Neural progenitor cell (in vitro differentiated cells): ENCODE data around the gene PRKAA1. TPM values are rescaled to one million over a fixed set of nuclear protein-coding genes. Genes with fewer than 3 reads are reported as not detected.

Experiments used
- DNase-seq: peaks from one replicate; pipeline ENCODE4 v3.0.0-alpha.2; 2016; ENCODE audit warnings: low spot score
- H2AFZ ChIP-seq: fragments of 200-600 bp; sonication (generic); replicated peaks from 2 replicates; pipeline ENCODE4 v1.6.1; 2016; ENCODE audit warnings: antibody characterized with exemption
- H3F3A ChIP-seq: fragments of 200-600 bp; sonication (generic); 2 replicates; pipeline ENCODE4 v1.6.1; 2016; ENCODE audit warnings: antibody characterized with exemption, low read depth
- H3K27ac ChIP-seq: fragments of 200-600 bp; sonication (generic); 2 replicates; pipeline ENCODE4 v1.5.1; 2016; ENCODE audit warnings: mild to moderate bottlenecking
- H3K27me3 ChIP-seq: fragments of 200-600 bp; sonication (generic); 2 replicates; pipeline ENCODE4 v1.6.1; 2016; ENCODE audit warnings: mild to moderate bottlenecking, moderate library complexity
- H3K36me3 ChIP-seq: fragments of 200-600 bp; sonication (generic); 2 replicates; pipeline ENCODE4 v1.5.1; 2016
- H3K4me1 ChIP-seq: fragments of 200-600 bp; sonication (generic); 2 replicates; pipeline ENCODE4 v1.6.1; 2016; ENCODE audit warnings: mixed run types
- H3K4me2 ChIP-seq: fragments of 200-600 bp; sonication (generic); 2 replicates; pipeline ENCODE4 v1.6.1; 2016
- H3K4me3 ChIP-seq: fragments of 200-600 bp; sonication (generic); 2 replicates; pipeline ENCODE4 v1.5.1; 2016
- H3K79me2 ChIP-seq: fragments of 200-600 bp; sonication (generic); 2 replicates; pipeline ENCODE4 v1.6.1; 2016; ENCODE audit warnings: low read depth
- H3K9ac ChIP-seq: fragments of 200-600 bp; sonication (generic); 2 replicates; pipeline ENCODE4 v1.6.1; 2016
- H3K9me3 ChIP-seq: fragments of 200-600 bp; sonication (generic); 2 replicates; pipeline ENCODE4 v1.5.1; 2016; ENCODE audit warnings: low read depth
- H4K20me1 ChIP-seq: fragments of 200-600 bp; sonication (generic); 2 replicates; pipeline ENCODE4 v1.6.1; 2016; ENCODE audit warnings: low read depth
- H3K27ac Mint-ChIP-seq: 3 replicates; pipeline ENCODE4 v1.8.0; 2021; ENCODE audit warnings: mixed read lengths
- H3K27me3 Mint-ChIP-seq: 2 replicates; pipeline ENCODE4 v1.8.0; 2022; ENCODE audit warnings: low read depth, mild to moderate bottlenecking, inconsistent platforms, moderate library complexity, mixed read lengths; ENCODE audit not compliant: insufficient read depth
- H3K36me3 Mint-ChIP-seq: 3 replicates; pipeline ENCODE4 v1.8.0; 2021; ENCODE audit warnings: mixed read lengths
- H3K4me1 Mint-ChIP-seq: 3 replicates; pipeline ENCODE4 v1.8.0; 2021; ENCODE audit warnings: mixed read lengths
- H3K4me3 Mint-ChIP-seq: 3 replicates; pipeline ENCODE4 v1.8.0; 2021; ENCODE audit warnings: mild to moderate bottlenecking, moderate library complexity, mixed read lengths
- H3K9me3 Mint-ChIP-seq: 3 replicates; pipeline ENCODE4 v1.8.0; 2020; ENCODE audit warnings: mixed read lengths
- CTCF ChIP-seq: fragments of 200-600 bp; sonication (generic); IDR thresholded peaks from 2 replicates; pipeline ENCODE4 v1.5.1; 2017; ENCODE audit warnings: antibody characterized with exemption, mild to moderate bottlenecking
- EZH2 ChIP-seq: fragments of 200-600 bp; sonication (generic); IDR thresholded peaks from 2 replicates; pipeline ENCODE4 v1.6.1; 2017; ENCODE audit warnings: antibody characterized with exemption, mild to moderate bottlenecking, moderate library complexity
- EZH2phosphoT487 ChIP-seq: fragments of 200-600 bp; sonication (generic); IDR thresholded peaks from 2 replicates; pipeline ENCODE4 v1.6.1; 2017; ENCODE audit warnings: antibody characterized with exemption
- total RNA-seq: library from RNA; depleted of rRNA; stranded (reverse); fragments of >200 nt; gene quantifications from 2 replicates; pipeline ENCODE4 v1.2.3, GENCODE V29; 2015; ENCODE audit warnings: low replicate concordance

Gene PRKAA1
- total RNA-seq, 1 donor from 2014 or later: 58.5 TPM

- peaks cover 39% of the 10 kb centered on the region for H4K20me1 ChIP-seq
- peaks cover 10% of the 10 kb centered on the region for H3K79me2 ChIP-seq
- H3K9me3 ChIP-seq: no peaks in the 10 kb centered on the region
- peaks cover 2% of the 10 kb centered on the region for H3K27me3 Mint-ChIP-seq
- H2AFZ ChIP-seq: no peak overlapping the region
- no peak overlapping the region for H3K27ac Mint-ChIP-seq
- H3K9me3 Mint-ChIP-seq: no peaks in the 10 kb centered on the region
- H3K27ac ChIP-seq: peak overlapping the region; percentile 14
- peaks cover 36% of the 10 kb centered on the region for H3K36me3 Mint-ChIP-seq
- H3K27me3 ChIP-seq: no peaks in the 10 kb centered on the region
- H3K4me1 ChIP-seq: no peaks in the 10 kb centered on the region
- peaks cover 3% of the 10 kb centered on the region for H3K4me1 Mint-ChIP-seq
- H3K4me2 ChIP-seq: no peak overlapping the region
- peaks cover 7% of the 10 kb centered on the region for H3K36me3 ChIP-seq
- H3K4me3 ChIP-seq: no peak overlapping the region
- no peak for TF ChIP-seq EZH2
- no peak for TF ChIP-seq CTCF
- peaks cover 51% of the 10 kb centered on the region for H3F3A ChIP-seq
- H3K4me3 Mint-ChIP-seq: no peak overlapping the region
- DNase-seq: no peak
- no peak overlapping the region for H3K9ac ChIP-seq
Measured at GRCh38 chr5:40823459-40823858, 25.3 kb upstream of the PRKAA1 start.

- peak; percentile 75 for DNase-seq
- no peaks in the 10 kb centered on the region for H3K27me3 Mint-ChIP-seq
- peaks cover under 1% of the 10 kb centered on the region for H3K4me1 Mint-ChIP-seq
- Histone ChIP-seq H3K4me2 (peak overlapping the region; percentile 55), H3F3A (peaks cover 12% of the 10 kb centered on the region), H3K4me1 (peaks cover 11% of the 10 kb centered on the region), H3K27ac (no peak overlapping the region), H3K79me2 (no peaks in the 10 kb centered on the region), H4K20me1 (no peaks in the 10 kb centered on the region), H3K27me3 (peaks cover 17% of the 10 kb centered on the region), H2AFZ (no peak overlapping the region), H3K36me3 (no peaks in the 10 kb centered on the region), H3K4me3 (no peak overlapping the region), H3K9me3 (no peaks in the 10 kb centered on the region), H3K9ac (no peak overlapping the region)
- no peak overlapping the region for H3K4me3 Mint-ChIP-seq
- H3K36me3 Mint-ChIP-seq: peaks cover 2% of the 10 kb centered on the region
- H3K9me3 Mint-ChIP-seq: no peaks in the 10 kb centered on the region
- no peak overlapping the region for H3K27ac Mint-ChIP-seq
- TF ChIP-seq EZH2phosphoT487 (peak; percentile 94), CTCF (no peak)
Measured at GRCh38 chr5:40813698-40814281, 15.6 kb upstream of the PRKAA1 start.

GRCh38 chr5:40812125-40812524 is 14.0 kb upstream of the PRKAA1 start:
- Mint-ChIP-seq H3K4me3 (no peak overlapping the region), H3K9me3 (no peaks in the 10 kb centered on the region), H3K27ac (no peak overlapping the region), H3K4me1 (peaks cover 6% of the 10 kb centered on the region), H3K27me3 (no peaks in the 10 kb centered on the region), H3K36me3 (no peaks in the 10 kb centered on the region)
- Histone ChIP-seq H4K20me1 (no peaks in the 10 kb centered on the region), H3K9me3 (no peaks in the 10 kb centered on the region), H3K4me3 (no peak overlapping the region), H3K9ac (no peak overlapping the region), H3K4me2 (no peak overlapping the region), H3F3A (peaks cover 12% of the 10 kb centered on the region), H3K36me3 (no peaks in the 10 kb centered on the region), H3K27ac (no peak overlapping the region), H3K27me3 (peaks cover 17% of the 10 kb centered on the region), H2AFZ (no peak overlapping the region), H3K4me1 (peaks cover 11% of the 10 kb centered on the region), H3K79me2 (no peaks in the 10 kb centered on the region)
- no peak for DNase-seq
- TF ChIP-seq CTCF (no peak), EZH2phosphoT487 (no peak), EZH2 (no peak)
